HCT116 (cell line): ENCODE data around the gene NECAB3. TPM values are rescaled to one million over a fixed set of nuclear protein-coding genes. Genes with fewer than 3 reads are reported as not detected.

Experiments used
- ATAC-seq: fragments of 200-7000 bp; cut with Tn5 transposase; 2 replicates; pipeline ENCODE4 v1.9.1; 2020; ENCODE audit warnings: mild to moderate bottlenecking, moderate library complexity
- BruUV-seq: library from RNA; stranded (reverse); fragments of 400-500 nt; replicated peaks from 2 replicates; lab custom pipeline; 2021; lab: Mats Ljungman, UMichigan
- CTCF ChIA-PET: fragments of 300-600 bp; sonication (Branson Sonifier 250); formaldehyde crosslinking; loops from one replicate; lab custom pipeline; 2021; ENCODE audit warnings: antibody characterized with exemption; lab: Charles Lee
- POLR2A ChIA-PET: fragments of 300-600, 350-600 bp; sonication (Branson Sonifier 250); formaldehyde crosslinking; loops from one replicate; lab custom pipeline; 2021; ENCODE audit warnings: antibody characterized with exemption; lab: Charles Lee
- RAD21 ChIA-PET, 2 experiments: fragments of 300-600 bp; sonication (Branson Sonifier 250); formaldehyde crosslinking; loops; one replicate each; lab custom pipeline; 2023; ENCODE audit warnings: low total read pairs in 2 of 2; ENCODE audit not compliant: uncharacterized antibody in 2 of 2, unreplicated experiment in 2 of 2, low non-redundant PET in 1 of 2; lab: Charles Lee
- DNase-seq: peaks from one replicate; pipeline ENCODE4 v3.0.0-alpha.2; 2010; ENCODE audit warnings: low read depth, low spot score
- H2AFZ ChIP-seq: fragments of 200-600 bp; shearing (Covaris generic), sonication (generic); 2 replicates; pipeline ENCODE4 v1.6.1; 2017; ENCODE audit warnings: low read depth, mixed run types, mixed read lengths, antibody characterized with exemption, low read length; ENCODE audit not compliant: poor library complexity, severe bottlenecking
- H3K27ac ChIP-seq: 2 replicates; pipeline ENCODE4 v1.5.1; 2012; ENCODE audit warnings: low read depth, low read length
- H3K27me3 ChIP-seq: fragments of 200-600 bp; sonication (generic); 2 replicates; pipeline ENCODE4 v1.6.1; 2016; ENCODE audit warnings: mixed run types, low read length, mixed read lengths; ENCODE audit not compliant: insufficient read depth
- H3K36me3 ChIP-seq, 2 experiments: fragments of 200-500 bp in 1 of 2; fragments of 200-600 bp in 1 of 2; sonication (Bioruptor generic) in 1 of 2; sonication (generic) in 1 of 2; 2 replicates each; pipeline versions ENCODE4 v1.5.1 to v1.6.1; 2014 to 2016; ENCODE audit warnings: low read length in 2 of 2, inconsistent platforms in 1 of 2, mixed read lengths in 1 of 2, mixed run types in 1 of 2; ENCODE audit not compliant: insufficient read depth in 2 of 2, control insufficient read depth in 1 of 2
- H3K4me1 ChIP-seq, 2 experiments: fragments of 200-600 bp in 1 of 2; sonication (generic) in 1 of 2; 2 replicates each; pipeline versions ENCODE4 v1.5.1 to v1.6.1; 2012 to 2017; ENCODE audit warnings: low read length in 2 of 2, inconsistent platforms in 1 of 2, mild to moderate bottlenecking in 1 of 2, mixed read lengths in 1 of 2, mixed run types in 1 of 2, moderate library complexity in 1 of 2; ENCODE audit not compliant: insufficient read depth in 2 of 2, control insufficient read depth in 1 of 2
- H3K4me2 ChIP-seq: fragments of 200-600 bp; sonication (generic); 2 replicates; pipeline ENCODE4 v1.6.1; 2017; ENCODE audit warnings: mixed run types, low read length, mixed read lengths
- H3K4me3 ChIP-seq, 2 experiments: fragments of 200-600 bp in 1 of 2; sonication (generic) in 1 of 2; replicated peaks in 1 of 2; 2 replicates each; pipeline ENCODE4 v1.5.1; 2011 to 2016; ENCODE audit warnings: low read length in 2 of 2, control low read depth in 1 of 2, low read depth in 1 of 2, mild to moderate bottlenecking in 1 of 2, mixed read lengths in 1 of 2, mixed run types in 1 of 2
- H3K79me2 ChIP-seq: fragments of 200-600 bp; sonication (generic); 2 replicates; pipeline ENCODE4 v1.6.1; 2017; ENCODE audit warnings: mild to moderate bottlenecking, mixed run types, low read length, moderate library complexity, mixed read lengths; ENCODE audit not compliant: insufficient read depth
- H3K9ac ChIP-seq: fragments of 200-600 bp; sonication (generic); 2 replicates; pipeline ENCODE4 v1.6.1; 2016; ENCODE audit warnings: low read length, mixed read lengths
- H3K9me2 ChIP-seq: fragments of 200-600 bp; sonication (generic), shearing (Covaris generic); 2 replicates; pipeline ENCODE4 v1.6.1; 2017; ENCODE audit warnings: mixed run types, mild to moderate bottlenecking, moderate library complexity; ENCODE audit not compliant: insufficient read depth
- H3K9me3 ChIP-seq, 2 experiments: fragments of 200-500 bp in 1 of 2; fragments of 200-600 bp in 1 of 2; sonication (Bioruptor generic) in 1 of 2; sonication (generic) in 1 of 2; 2 replicates each; pipeline ENCODE4 v1.6.1; 2014 to 2017; ENCODE audit warnings: low read length in 2 of 2, mixed read lengths in 2 of 2, inconsistent platforms in 1 of 2, low read depth in 1 of 2, mild to moderate bottlenecking in 1 of 2, mixed run types in 1 of 2, moderate library complexity in 1 of 2; ENCODE audit not compliant: control insufficient read depth in 1 of 2, insufficient read depth in 1 of 2
- H4K20me1 ChIP-seq: fragments of 200-600 bp; sonication (generic), shearing (Covaris generic); 2 replicates; pipeline ENCODE4 v1.6.1; 2017; ENCODE audit warnings: mixed run types, mild to moderate bottlenecking, moderate library complexity; ENCODE audit not compliant: insufficient read depth
- CTCF ChIP-seq, 3 experiments: fragments of 200-600 bp in 1 of 3; sonication (generic) in 1 of 3; IDR thresholded peaks in 2 of 3; conservative IDR thresholded peaks in 1 of 3; 2 replicates each; pipeline ENCODE4 v1.5.1; 2012 to 2017; ENCODE audit warnings: low read depth in 2 of 3, low read length in 2 of 3, antibody characterized with exemption in 1 of 3, borderline replicate concordance in 1 of 3, control low read depth in 1 of 3, mild to moderate bottlenecking in 1 of 3, mixed read lengths in 1 of 3, mixed run types in 1 of 3, moderate library complexity in 1 of 3; ENCODE audit not compliant: insufficient read depth in 1 of 3
- ELF1 ChIP-seq: IDR thresholded peaks from 2 replicates; pipeline ENCODE4 v1.6.1; 2012; ENCODE audit warnings: low read depth, borderline replicate concordance
- EZH2 ChIP-seq: fragments of 200-600 bp; sonication (generic); IDR thresholded peaks from 2 replicates; pipeline ENCODE4 v1.6.1; 2017; ENCODE audit warnings: antibody characterized with exemption, mixed run types
- MAX ChIP-seq: IDR thresholded peaks from 2 replicates; pipeline ENCODE4 v1.6.1; 2012
- POLR2AphosphoS5 ChIP-seq: IDR thresholded peaks from 2 replicates; pipeline ENCODE4 v1.6.1; 2011; ENCODE audit warnings: mild to moderate bottlenecking, low read depth, low read length, moderate library complexity
- YY1 ChIP-seq: IDR thresholded peaks from 2 replicates; pipeline ENCODE4 v1.6.1; 2011; ENCODE audit warnings: low read length, low read depth, moderate library complexity, mild to moderate bottlenecking; ENCODE audit not compliant: insufficient replicate concordance; ENCODE audit errors: extremely low read depth
- intact Hi-C: fragments of 100-400 bp; cut with micrococcal nuclease; formaldehyde crosslinking; loops from 2 replicates; pipeline ENCODE4 v1.10.0; 2022
- total RNA-seq: library from RNA; stranded (reverse); gene quantifications from one replicate; pipeline ENCODE4 v1.2.1, GENCODE V29; 2021; ENCODE audit not compliant: unreplicated experiment

The NECAB3 gene
- total RNA-seq, 1 experiment from 2014 or later: 48.1 TPM

- TF ChIP-seq CTCF (IDR thresholded peaks at IDR 0.05 in 2 of 3, conservative IDR thresholded peaks at IDR 0.05 in 1 of 3; ENCODE audit: borderline replicate concordance in 1 of 3, insufficient read depth in 1 of 3, low read depth in 2 of 3, low read length in 2 of 3) (no peak), EZH2 (no peak), MAX (no peak), YY1 (no peak)
- TF ChIP-seq, all 23 proteins: peak for 0
These were observed 15.7 kb upstream of the NECAB3 start (continued) for GRCh38 chr20:33689973-33690372.

GRCh38 chr20:33689493-33689892 lies 15.3 kb upstream of the NECAB3 start:
- no TSS peak for BruUV-seq
- H3K4me2 ChIP-seq: peak overlapping the region; percentile 32; the same call in 1 of the 2 replicates

More at GRCh38 chr20:33689493-33689892, 15.3 kb upstream of the NECAB3 start:
- CTCF ChIA-PET: no interaction called here
- RAD21 ChIA-PET: no interaction called here
- Histone ChIP-seq H3K4me3 (no peak overlapping the region), H3K4me1 (peaks cover 12 to 28% of the 10 kb centered on the region in 2 experiments), H3K9me3 (no peaks in the 10 kb centered on the region), H2AFZ (no peak overlapping the region), H3K79me2 (peaks cover 11% of the 10 kb centered on the region), H3K27ac (no peak overlapping the region), H3K36me3 (no peaks in the 10 kb centered on the region), H3K27me3 (no peaks in the 10 kb centered on the region), H3K9me2 (no peaks in the 10 kb centered on the region), H3K9ac (no peak overlapping the region)
- intact Hi-C loops: no loop called here
- DNase-seq: no peak
- no peak for ATAC-seq
- TF ChIP-seq POLR2AphosphoS5 (no peak), ELF1 (no peak)
- TF ChIP-seq, all 23 proteins: peak for 0
- no peaks in the 10 kb centered on the region for H4K20me1 ChIP-seq
- POLR2A ChIA-PET: no interaction called here
